HG02642 (cell line): ENCODE data around the gene TMEM191B.
"Not testable (repeated sequence)": the region's sequence is repeated elsewhere in the genome, so short reads cannot be mapped to it uniquely, and the experiment has no call there.

ENCODE experiments used
- ATAC-seq: cut with Tn5 transposase; IDR thresholded peaks from one replicate; pipeline ENCODE4 v1.9.1; 2021; ENCODE audit warnings: mild to moderate bottlenecking; ENCODE audit not compliant: unreplicated experiment, poor library complexity

TMEM191B gene

DNA sequence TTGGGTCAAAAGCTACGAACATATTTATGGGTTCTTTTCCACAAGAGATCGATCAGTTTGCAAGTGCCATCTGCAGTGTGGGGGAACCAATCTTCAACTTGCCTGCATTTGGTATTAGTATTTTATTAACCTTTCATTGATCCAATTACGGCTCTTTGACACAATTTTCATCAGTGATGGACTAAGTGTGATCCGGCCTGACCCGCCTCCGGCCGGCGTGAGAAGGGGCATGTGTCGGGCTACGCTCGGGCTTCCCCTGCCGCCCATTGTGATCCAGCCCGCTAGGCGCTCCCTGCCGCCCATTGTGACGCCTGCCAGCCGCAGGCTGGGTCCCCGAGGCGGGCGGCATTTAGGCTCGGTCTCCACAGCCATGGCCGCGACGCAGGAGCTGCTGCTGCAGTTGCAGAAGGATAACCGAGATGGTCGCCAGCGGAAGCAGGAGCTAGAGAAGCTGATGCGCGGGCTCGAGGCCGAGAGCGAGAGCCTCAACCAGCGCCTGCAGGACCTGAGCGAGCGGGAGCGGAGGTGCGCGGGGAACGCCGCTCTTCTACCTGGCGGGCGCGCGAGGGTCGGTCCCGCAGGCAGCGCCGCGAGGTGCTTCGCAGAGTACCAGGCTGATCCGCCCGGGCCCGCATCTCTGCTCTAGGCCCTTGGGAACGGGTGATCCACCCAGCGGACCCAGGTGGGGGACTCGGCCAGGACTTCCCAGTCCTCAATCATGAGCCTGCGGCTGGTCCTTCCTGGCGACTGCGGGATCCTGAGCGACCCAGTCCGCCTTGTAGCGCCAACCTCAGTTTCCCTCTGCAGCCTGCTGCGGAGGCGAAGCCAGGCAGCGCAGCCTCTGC lies at the start of gene TMEM191B:
Gene TMEM191B, plus strand, starts transcription at position 51 of the 845 bp plus-strand sequence. Its CDS starts 179 bp downstream, at position 230.
- peak; percentile 43 for ATAC-seq

GRCh38 chr22:18496227-18496626 lies 31.4 kb upstream of the TMEM191B start:
- not testable (repeated sequence) for ATAC-seq

DNA sequence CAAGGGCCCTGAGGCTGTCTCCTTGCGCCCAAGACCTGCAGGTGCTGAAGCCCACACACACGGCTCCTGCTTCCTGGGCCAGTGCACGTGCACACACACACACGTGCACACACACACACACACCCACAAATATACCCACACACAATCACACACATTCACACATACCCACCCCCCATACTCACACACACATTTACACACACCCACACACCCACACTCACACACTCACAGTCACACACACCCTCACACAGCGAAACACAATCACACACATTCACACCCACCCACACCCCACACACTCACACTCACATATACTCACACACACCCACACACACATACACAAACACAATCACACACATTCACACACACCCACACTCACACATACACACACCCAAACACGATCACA lies 16.3 kb upstream of the TMEM191B start:
- ATAC-seq = not testable (repeated sequence)

DNA sequence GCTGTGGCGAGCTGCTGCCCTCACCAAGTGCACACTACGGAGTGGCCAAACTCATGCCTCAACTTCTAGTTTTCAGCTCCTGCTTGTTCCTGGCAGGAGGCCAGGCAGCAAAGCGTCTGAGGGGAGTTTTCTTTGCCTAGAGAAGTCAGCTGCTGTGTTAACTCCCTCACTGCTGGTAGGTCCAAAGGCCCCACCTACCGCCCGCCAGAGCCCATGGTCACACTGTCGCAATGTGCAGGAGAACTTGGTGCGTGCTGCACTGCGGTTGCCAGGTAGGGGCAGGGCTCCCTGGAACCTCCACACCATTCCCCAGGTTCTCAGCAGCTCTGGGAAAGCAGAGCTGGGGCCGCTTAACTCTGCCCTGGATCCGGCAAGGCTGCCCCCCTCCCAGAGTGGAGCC lies 15.2 kb upstream of the TMEM191B start:
- not testable (repeated sequence) for ATAC-seq

DNA sequence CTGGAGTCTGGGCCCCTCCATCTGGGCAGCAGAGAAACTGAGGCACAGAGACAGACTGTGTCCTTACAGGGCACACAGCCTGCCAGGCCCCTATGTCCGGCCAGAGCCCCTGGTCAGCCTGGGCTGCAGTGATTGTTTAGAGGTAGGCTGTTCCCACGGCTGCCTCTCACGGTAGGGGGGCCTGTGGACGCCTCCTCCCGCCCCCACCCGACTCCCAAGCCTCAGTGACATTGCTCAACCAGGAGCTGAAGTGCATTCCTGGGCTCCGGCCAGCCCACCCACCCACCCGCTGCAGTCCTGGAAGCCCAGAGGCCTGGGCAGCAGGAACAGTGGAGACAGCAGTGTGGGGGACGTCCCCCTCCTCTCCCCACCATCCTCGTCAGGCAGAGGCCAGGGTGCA lies 14.1 kb upstream of the TMEM191B start:
- not testable (repeated sequence) for ATAC-seq

DNA sequence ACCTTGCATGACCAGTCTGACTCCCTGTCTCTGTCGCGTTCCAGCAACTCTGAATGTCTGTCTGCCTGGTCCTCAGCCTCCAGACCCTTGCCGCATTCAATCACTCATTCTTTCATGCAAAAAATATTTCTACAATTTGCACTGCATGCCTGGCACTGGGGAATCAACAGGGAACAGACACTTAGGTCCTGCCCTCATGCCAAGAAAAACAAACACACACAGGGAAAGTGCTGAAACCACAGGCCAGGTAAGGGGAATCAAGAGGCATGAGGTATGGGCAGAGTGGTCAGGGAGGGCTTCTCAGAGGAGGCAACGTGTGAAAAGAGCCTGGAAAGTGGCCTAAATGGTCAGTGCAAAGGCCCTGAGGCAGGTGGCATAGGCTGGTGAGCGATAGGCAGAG lies 9.5 kb upstream of the TMEM191B start, which contains the start of gene GGTLC3:
Gene GGTLC3, minus strand, starts transcription at position 101 of the 400 bp plus-strand sequence. CDS start 264 bp downstream, outside the sequence.
- not testable (repeated sequence) for ATAC-seq

- not testable (repeated sequence) for ATAC-seq
Measured at GRCh38 chr22:18522762-18523161, 4.8 kb upstream of the TMEM191B start.

DNA sequence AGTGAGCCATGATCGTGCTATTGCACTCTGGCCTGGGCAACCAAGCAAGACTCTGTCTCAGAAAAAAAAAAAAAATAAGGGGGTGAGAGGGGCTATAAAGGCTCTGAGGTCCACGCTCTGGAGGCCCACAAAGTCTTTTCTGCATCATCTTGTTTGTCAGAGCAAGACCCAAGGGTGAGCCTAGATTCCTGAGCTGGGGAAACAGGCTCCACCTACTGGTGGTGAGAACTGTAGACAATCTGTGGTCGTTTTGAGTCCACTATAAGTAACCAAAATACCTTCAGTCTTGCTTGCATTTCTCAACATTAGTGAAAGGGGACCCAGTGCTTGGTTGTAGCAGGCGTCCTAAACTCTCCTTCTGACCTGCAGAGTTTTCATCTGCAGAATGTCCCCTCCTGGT lies 4.3 kb upstream of the TMEM191B start:
- not testable (repeated sequence) for ATAC-seq

DNA sequence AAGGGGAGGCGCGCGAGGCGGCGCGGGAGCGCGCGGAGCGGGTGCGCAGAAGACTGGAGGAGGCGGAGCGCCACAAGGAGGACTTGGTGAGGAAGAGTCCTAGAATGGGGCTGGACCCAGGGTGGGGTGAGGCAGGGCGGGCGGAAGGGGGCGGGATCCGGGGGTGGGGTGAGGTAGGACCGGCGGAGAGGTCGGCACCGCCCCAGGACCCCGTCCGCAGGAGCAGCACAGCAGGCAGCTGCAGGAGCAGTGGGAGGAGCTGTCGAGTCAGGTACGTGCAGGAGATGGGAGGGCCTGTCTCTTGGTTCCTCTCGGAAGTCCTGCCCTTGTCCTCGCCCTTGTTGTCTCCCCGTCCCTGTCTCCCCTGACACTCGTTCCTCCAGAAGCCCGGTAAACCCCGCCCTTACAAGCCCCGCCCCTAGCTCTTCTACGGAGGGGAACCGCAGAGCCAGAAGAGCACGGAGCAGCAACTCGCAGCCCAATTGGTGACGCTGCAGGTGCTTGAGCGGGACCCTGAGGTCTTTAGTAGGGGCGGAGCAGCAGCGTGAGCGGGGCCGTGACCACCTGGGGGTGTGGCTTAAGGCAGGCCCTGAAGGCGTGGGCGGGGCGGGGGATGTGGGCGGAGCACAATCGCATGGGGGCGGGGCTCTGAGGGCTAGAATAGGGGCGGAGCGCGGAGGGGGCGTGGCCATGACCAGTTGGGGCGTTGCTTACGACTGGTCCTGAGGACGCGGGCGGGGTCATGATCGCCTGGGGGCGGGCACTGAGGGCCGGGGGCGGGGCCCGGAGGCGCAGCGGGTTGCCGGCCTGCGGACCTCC lies 1.2 kb downstream of the TMEM191B start:
- ATAC-seq = peak; percentile 70

GRCh38 chr22:18529416-18530145 lies 2.0 kb downstream of the TMEM191B start:
- ATAC-seq = peak; percentile 25

DNA sequence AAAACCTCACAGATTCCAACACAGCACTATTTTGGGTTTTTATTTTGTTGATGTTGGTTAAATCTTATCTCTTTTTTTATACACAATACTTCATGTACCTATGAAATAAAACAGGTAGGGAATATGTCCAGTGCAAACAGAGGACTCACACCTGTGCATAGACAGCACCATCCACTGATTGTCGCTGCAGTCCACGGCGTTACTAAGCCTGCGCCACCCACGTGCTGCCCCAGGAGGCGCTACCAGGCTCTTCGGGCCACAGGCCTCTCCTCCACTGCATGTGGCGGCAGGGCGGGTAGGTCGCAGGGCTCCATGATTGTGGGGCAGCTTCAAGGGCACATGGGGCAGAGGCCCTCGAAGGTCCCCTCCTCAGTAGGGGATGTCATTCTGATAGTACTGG lies 6.0 kb downstream of the TMEM191B start:
- ATAC-seq = not testable (repeated sequence)

GRCh38 chr22:18534315-18534714 lies 6.7 kb downstream of the TMEM191B start:
- not testable (repeated sequence) for ATAC-seq

- not testable (repeated sequence) for ATAC-seq
Measured at GRCh38 chr22:18539994-18540393, 12.4 kb downstream of the TMEM191B start.

DNA sequence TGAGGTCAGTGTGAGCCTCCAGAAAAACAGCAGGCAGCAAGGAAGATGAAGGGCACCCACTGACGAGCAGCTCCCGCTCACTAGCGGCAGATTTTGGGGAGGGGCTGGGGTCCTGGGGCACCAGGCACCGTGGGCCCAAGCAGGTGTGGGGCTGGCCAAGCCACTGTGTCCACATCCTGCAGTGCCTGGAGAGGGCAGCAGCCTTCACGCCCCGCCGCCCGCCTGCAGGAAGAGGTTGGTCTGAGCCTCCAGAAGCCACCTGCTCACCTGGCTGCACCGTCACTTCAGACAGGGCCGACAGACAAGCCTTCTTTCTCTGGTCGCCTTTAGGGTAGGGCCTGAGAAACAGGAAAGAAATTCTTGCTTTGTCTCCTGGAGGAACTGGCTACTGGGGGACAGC lies 15.8 kb downstream of the TMEM191B start:
- not testable (repeated sequence) for ATAC-seq

DNA sequence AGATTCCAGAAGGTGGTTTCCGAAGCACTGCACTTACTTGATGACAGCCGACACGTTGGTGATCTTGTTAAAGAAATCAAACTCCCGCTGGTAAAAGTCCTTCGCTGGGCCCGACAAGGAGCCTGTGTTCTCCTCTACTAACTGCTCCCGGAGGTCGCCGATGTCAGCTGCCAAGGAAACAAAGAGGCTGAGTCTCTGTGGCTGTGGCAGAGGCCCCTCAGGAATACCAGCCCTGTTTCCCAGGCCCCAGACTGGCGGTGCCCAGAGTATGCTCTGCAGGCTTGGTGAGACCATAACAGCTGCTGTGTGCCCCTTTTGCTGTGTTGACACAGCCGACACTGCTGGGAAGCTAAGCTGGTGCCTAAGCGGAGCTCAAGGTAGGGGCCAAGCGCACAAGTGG lies 17.0 kb downstream of the TMEM191B start:
- ATAC-seq = not testable (repeated sequence)

- ATAC-seq = not testable (repeated sequence)
Measured at GRCh38 chr22:18549458-18550179, 22.0 kb downstream of the TMEM191B start.

- ATAC-seq = not testable (repeated sequence)
Measured at GRCh38 chr22:18551046-18551445, 23.4 kb downstream of the TMEM191B start.

GRCh38 chr22:18552839-18553597 lies 25.4 kb downstream of the TMEM191B start:
- not testable (repeated sequence) for ATAC-seq
